ENCODE results near the gene DNLZ. TPM values are rescaled to one million over a fixed set of nuclear protein-coding genes. Genes with fewer than 3 reads are reported as not detected.
A peak's percentile ranks its signal among the peaks of the same experiment; 100 is the strongest.

Gene DNLZ
- total RNA-seq, 1 donor, result 8.2 TPM

GRCh38 chr9:136327304-136327974, 36.1 kb downstream of the DNLZ start, which contains the start of gene GPSM1:
TSS of gene GPSM1 (plus strand) at chr9:136327539. CDS start at chr9:136327696, 157 bp downstream.
- DNase-seq (ENCODE audit: low read depth), result peak; percentile 66
- TF ChIP-seq CTCF (IDR thresholded peaks at IDR 0.05; ENCODE audit: insufficient read depth, low read depth, low read length), result no peak
- H3K4me3 ChIP-seq (ENCODE audit: low read depth, low read length), result peak within 1 kb of the TSS; percentile 76

GRCh38 chr9:136326761-136327303, 36.7 kb downstream of the DNLZ start:
- peak overlapping the region; percentile 35 for H3K4me3 ChIP-seq (ENCODE audit: low read depth, low read length)
- no peak for DNase-seq (ENCODE audit: low read depth)

GRCh38 chr9:136326061-136326760, 37.3 kb downstream of the DNLZ start:
- H3K4me3 ChIP-seq (ENCODE audit: low read depth, low read length), result peak overlapping the region; percentile 35
- no peak for TF ChIP-seq CTCF (IDR thresholded peaks at IDR 0.05; ENCODE audit: insufficient read depth, low read depth, low read length)
- peak; percentile 93 for DNase-seq (ENCODE audit: low read depth)

More at GRCh38 chr9:136326761-136327303, 36.7 kb downstream of the DNLZ start:
- TF ChIP-seq CTCF (IDR thresholded peaks at IDR 0.05; ENCODE audit: insufficient read depth, low read depth, low read length), result no peak

GRCh38 chr9:136325358-136325757, 38.2 kb downstream of the DNLZ start:
- no peak for DNase-seq (ENCODE audit: low read depth)
- H3K4me3 ChIP-seq (ENCODE audit: low read depth, low read length), result no peak overlapping the region
- TF ChIP-seq CTCF (IDR thresholded peaks at IDR 0.05; ENCODE audit: insufficient read depth, low read depth, low read length), result no peak

- no peak for DNase-seq (ENCODE audit: low read depth)
- no peak overlapping the region for H3K4me3 ChIP-seq (ENCODE audit: low read depth, low read length)
- no peak for TF ChIP-seq CTCF (IDR thresholded peaks at IDR 0.05; ENCODE audit: insufficient read depth, low read depth, low read length)
These were observed 38.8 kb downstream of the DNLZ start for GRCh38 chr9:136324501-136325300.

- DNase-seq (ENCODE audit: low read depth), result no peak
- TF ChIP-seq CTCF (IDR thresholded peaks at IDR 0.05; ENCODE audit: insufficient read depth, low read depth, low read length), result no peak
These were observed 40.2 kb downstream of the DNLZ start for GRCh38 chr9:136323371-136323789.

More at GRCh38 chr9:136323371-136323789, 40.2 kb downstream of the DNLZ start:
- H3K4me3 ChIP-seq (ENCODE audit: low read depth, low read length), result no peak overlapping the region

Data from fibroblast of villous mesenchyme (primary cell).